CD14-positive monocyte (primary cell): ENCODE results near the gene PCDHGC4. TPM values are rescaled to one million over a fixed set of nuclear protein-coding genes. Genes with fewer than 3 reads are reported as not detected.

Experiments
- DNase-seq, 3 donors: peaks; one replicate each; pipeline ENCODE4 v3.0.0-alpha.2; 2011 to 2022
- H2AFZ ChIP-seq: 2 replicates; pipeline ENCODE4 v1.6.0; 2012; ENCODE audit warnings: mild to moderate bottlenecking, low read depth, low read length, inconsistent platforms; ENCODE audit not compliant: insufficient read depth, poor library complexity, severe bottlenecking
- H3K27ac ChIP-seq, 2 donors: 1 replicate in 1 of 2; 2 replicates in 1 of 2; pipeline ENCODE4 v1.5.1; 2012 to 2013; ENCODE audit warnings: low read length in 2 of 2, control low read depth in 1 of 2, inconsistent platforms in 1 of 2, low read depth in 1 of 2, mild to moderate bottlenecking in 1 of 2
- H3K27me3 ChIP-seq, 2 donors: one replicate each; pipeline versions ENCODE4 v1.6.0 to v1.6.1; 2011 to 2013; ENCODE audit warnings: low read length in 2 of 2; ENCODE audit not compliant: control insufficient read depth in 2 of 2, insufficient read depth in 2 of 2
- H3K36me3 ChIP-seq, 2 donors: replicated peaks in 1 of 2; 1 replicate in 1 of 2; 2 replicates in 1 of 2; pipeline versions ENCODE4 v1.5.1 to v1.6.1; 2012 to 2013; ENCODE audit warnings: low read length in 2 of 2, control low read depth in 1 of 2, inconsistent platforms in 1 of 2, mild to moderate bottlenecking in 1 of 2; ENCODE audit not compliant: insufficient read depth in 2 of 2, control insufficient read depth in 1 of 2
- H3K4me1 ChIP-seq, 2 donors: 1 replicate in 1 of 2; 2 replicates in 1 of 2; pipeline versions ENCODE4 v1.5.1 to v1.6.1; 2012 to 2013; ENCODE audit warnings: low read length in 2 of 2, control low read depth in 1 of 2, inconsistent platforms in 1 of 2, mild to moderate bottlenecking in 1 of 2, moderate library complexity in 1 of 2; ENCODE audit not compliant: insufficient read depth in 2 of 2, control insufficient read depth in 1 of 2
- H3K4me2 ChIP-seq: replicated peaks from 2 replicates; pipeline ENCODE3; 2012; ENCODE audit warnings: low read length, moderate library complexity, mild to moderate bottlenecking; ENCODE audit not compliant: poor library complexity, severe bottlenecking; ENCODE audit errors: extremely low read depth
- H3K4me3 ChIP-seq, 3 experiments: fragments of 200-600 bp in 1 of 3; sonication (generic) in 1 of 3; replicated peaks in 1 of 3; 1 replicate in 2 of 3; 2 replicates in 1 of 3; pipeline ENCODE4 v1.5.1; 2011 to 2013; ENCODE audit warnings: low read length in 3 of 3, mild to moderate bottlenecking in 3 of 3, control low read depth in 2 of 3, low read depth in 2 of 3, inconsistent platforms in 1 of 3, moderate library complexity in 1 of 3
- H3K79me2 ChIP-seq: 2 replicates; pipeline ENCODE4 v1.6.0; 2012; ENCODE audit warnings: mild to moderate bottlenecking, control low read depth, inconsistent platforms, low read length, moderate library complexity; ENCODE audit not compliant: insufficient read depth
- H3K9ac ChIP-seq: 2 replicates; pipeline ENCODE4 v1.6.0; 2017; ENCODE audit warnings: low read length, mild to moderate bottlenecking; ENCODE audit not compliant: insufficient read depth, poor library complexity, severe bottlenecking
- H3K9me3 ChIP-seq, 2 donors: replicated peaks in 1 of 2; 1 replicate in 1 of 2; 2 replicates in 1 of 2; pipeline versions ENCODE4 v1.5.1 to v1.6.1; 2012 to 2013; ENCODE audit warnings: low read length in 2 of 2, control low read depth in 1 of 2; ENCODE audit not compliant: control insufficient read depth in 1 of 2, insufficient read depth in 1 of 2
- H4K20me1 ChIP-seq: 2 replicates; pipeline ENCODE4 v1.6.0; 2012; ENCODE audit warnings: mild to moderate bottlenecking, low read length, control low read depth, moderate library complexity; ENCODE audit not compliant: insufficient read depth
- H3K27ac Mint-ChIP-seq, 7 donors: one replicate each; pipeline ENCODE4 v1.8.0; 2020; ENCODE audit warnings: mild to moderate bottlenecking in 7 of 7, mixed read lengths in 7 of 7, moderate library complexity in 6 of 7, inconsistent platforms in 2 of 7
- H3K27me3 Mint-ChIP-seq, 3 donors: one replicate each; pipeline ENCODE4 v1.8.0; 2021 to 2022; ENCODE audit warnings: low read depth in 3 of 3, mild to moderate bottlenecking in 3 of 3, mixed read lengths in 3 of 3, moderate library complexity in 3 of 3, inconsistent platforms in 1 of 3
- H3K36me3 Mint-ChIP-seq, 2 donors: one replicate each; pipeline ENCODE4 v1.8.0; 2020; ENCODE audit warnings: mixed read lengths in 2 of 2, inconsistent platforms in 1 of 2, mild to moderate bottlenecking in 1 of 2
- H3K4me1 Mint-ChIP-seq: one replicate; pipeline ENCODE4 v1.8.0; 2020; ENCODE audit warnings: mild to moderate bottlenecking, mixed read lengths
- H3K4me3 Mint-ChIP-seq, 2 donors: one replicate each; pipeline ENCODE4 v1.8.0; 2020; ENCODE audit warnings: mild to moderate bottlenecking in 2 of 2, mixed read lengths in 2 of 2, moderate library complexity in 1 of 2
- H3K9me3 Mint-ChIP-seq, 7 donors: one replicate each; pipeline ENCODE4 v1.8.0; 2020 to 2022; ENCODE audit warnings: mixed read lengths in 7 of 7, mild to moderate bottlenecking in 6 of 7, moderate library complexity in 6 of 7, inconsistent platforms in 2 of 7
- CTCF ChIP-seq: fragments of 200-600 bp; IDR thresholded peaks from one replicate; pipeline ENCODE4 v1.8.0; 2022; ENCODE audit warnings: antibody characterized with exemption, mild to moderate bottlenecking
- WGBS: methylation state at CpG from one replicate; pipeline ENCODE4 v1.1.5; 2013; ENCODE audit warnings: missing lambda C conversion rate; ENCODE audit not compliant: insufficient coverage; 5-methylcytosine and 5-hydroxymethylcytosine counted together
- intact Hi-C, 2 donors: fragments of 100-400 bp; cut with micrococcal nuclease; formaldehyde crosslinking; loops; one replicate each; pipeline versions ENCODE4 v1.15.0 to v1.15.1; 2023
- polyA plus RNA-seq, 3 donors: library from polyadenylated mRNA; depleted of rRNA in 1 of 3; unstranded in 2 of 3; stranded (reverse) in 1 of 3; fragments of 300-500 nt in 2 of 3; fragments of >200 nt in 1 of 3; fragmentation: Illumina TruSeq in 2 of 3; gene quantifications; 1 replicate in 2 of 3; 2 replicates in 1 of 3; pipeline ENCODE4 v1.2.3, GENCODE V29; 2012 to 2021

PCDHGC4 gene
- polyA plus RNA-seq, 3 donors, result not detected

GRCh38 chr5:141490771-141491170, 5.9 kb downstream of the PCDHGC4 start:
- no peaks in the 10 kb centered on the region for H3K36me3 ChIP-seq
- peaks cover 13 to 15% of the 10 kb centered on the region in 2 donors for H3K4me1 ChIP-seq
- no peak overlapping the region for H3K9ac ChIP-seq
- H3K27me3 Mint-ChIP-seq, result peaks cover 75 to 93% (median 82%) of the 10 kb centered on the region in 3 donors
- H3K27ac Mint-ChIP-seq, result no peak overlapping the region
- H4K20me1 ChIP-seq, result no peaks in the 10 kb centered on the region
- H3K4me2 ChIP-seq, result no peak overlapping the region
- H3K36me3 Mint-ChIP-seq, result no peaks in the 10 kb centered on the region
- H3K9me3 Mint-ChIP-seq, result peaks cover 0 to 26% (median 8%) of the 10 kb centered on the region in 7 donors
- H2AFZ ChIP-seq, result no peak overlapping the region
- no peak overlapping the region for H3K27ac ChIP-seq
- H3K4me3 ChIP-seq, result no peak overlapping the region
- peaks cover 3 to 30% of the 10 kb centered on the region in 2 donors for H3K9me3 ChIP-seq
- peaks cover 14% of the 10 kb centered on the region for H3K4me1 Mint-ChIP-seq
- WGBS, result 87% methylated on average over 9 of the region's 13 CpGs
- peak overlapping the region in 1 of 2 donors; percentile 85 for H3K4me3 Mint-ChIP-seq
- intact Hi-C loops, result no loop called here
- H3K27me3 ChIP-seq, result peaks cover 43 to 98% of the 10 kb centered on the region in 2 donors
- no peaks in the 10 kb centered on the region for H3K79me2 ChIP-seq
- TF ChIP-seq CTCF, result no peak
- DNase-seq, result no peak

DNA sequence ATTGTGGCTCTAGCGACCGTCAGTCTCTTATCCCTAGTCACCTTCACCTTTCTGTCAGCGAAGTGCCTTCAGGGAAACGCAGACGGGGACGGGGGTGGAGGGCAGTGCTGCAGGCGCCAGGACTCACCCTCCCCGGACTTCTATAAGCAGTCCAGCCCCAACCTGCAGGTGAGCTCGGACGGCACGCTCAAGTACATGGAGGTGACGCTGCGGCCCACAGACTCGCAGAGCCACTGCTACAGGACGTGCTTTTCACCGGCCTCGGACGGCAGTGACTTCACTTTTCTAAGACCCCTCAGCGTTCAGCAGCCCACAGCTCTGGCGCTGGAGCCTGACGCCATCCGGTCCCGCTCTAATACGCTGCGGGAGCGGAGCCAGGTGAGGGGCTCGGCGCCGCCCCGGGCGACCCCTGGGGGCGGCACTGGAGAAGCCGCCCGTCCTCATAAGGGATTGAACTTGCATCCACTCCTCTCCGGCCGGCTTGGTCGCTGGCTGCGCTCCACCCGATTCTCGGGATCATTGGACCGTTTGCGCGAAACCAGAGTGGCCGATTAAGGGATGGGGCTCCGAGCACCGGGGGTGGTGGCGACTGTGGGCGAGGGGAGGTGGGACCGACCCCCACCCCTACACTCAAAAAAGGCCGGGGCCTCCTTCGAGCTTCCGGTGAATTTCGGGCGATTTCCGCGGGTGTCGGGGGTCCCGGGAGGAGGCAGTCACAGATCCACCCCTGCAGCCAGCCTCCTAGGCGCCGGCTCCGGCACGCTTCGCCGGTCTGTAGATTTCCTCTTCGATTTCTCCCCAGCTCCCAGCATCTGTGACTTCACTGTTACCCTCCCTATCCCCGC, 6.7 kb downstream of the PCDHGC4 start:
- peak overlapping the region; percentile 53 for H3K4me2 ChIP-seq
- H3K9ac ChIP-seq, result peak overlapping the region; percentile 1
- H3K4me3 Mint-ChIP-seq, result peak overlapping the region in 1 of 2 donors; percentile 94
- intact Hi-C loops, result no loop called here
- peak overlapping the region in 1 of 7 donors; percentile 33 for H3K27ac Mint-ChIP-seq
- H3K36me3 ChIP-seq, result no peaks in the 10 kb centered on the region
- WGBS, result 4% methylated on average over 53 of the region's 66 CpGs
- no peaks in the 10 kb centered on the region for H3K36me3 Mint-ChIP-seq
- peaks cover 3 to 30% of the 10 kb centered on the region in 2 donors for H3K9me3 ChIP-seq
- H3K4me1 ChIP-seq, result peaks cover 13 to 15% of the 10 kb centered on the region in 2 donors
- DNase-seq, result no peak
- H3K9me3 Mint-ChIP-seq, result peaks cover 0 to 24% (median 6%) of the 10 kb centered on the region in 7 donors
- no peaks in the 10 kb centered on the region for H3K79me2 ChIP-seq
- H3K4me3 ChIP-seq, result peak overlapping the region in 1 of 3 experiments; percentile 53
- H3K27me3 ChIP-seq, result peaks cover 38 to 98% of the 10 kb centered on the region in 2 donors
- H3K27ac ChIP-seq, result no peak overlapping the region
- peak overlapping the region; percentile 50 for H2AFZ ChIP-seq
- H3K27me3 Mint-ChIP-seq, result peaks cover 72 to 92% (median 81%) of the 10 kb centered on the region in 3 donors
- TF ChIP-seq CTCF, result no peak
- no peaks in the 10 kb centered on the region for H4K20me1 ChIP-seq
- peaks cover 14% of the 10 kb centered on the region for H3K4me1 Mint-ChIP-seq
